ENCODE data around the gene DLX1. TPM values are rescaled to one million over a fixed set of nuclear protein-coding genes. Genes with fewer than 3 reads are reported as not detected.

Gene DLX1
- total and polyA plus RNA-seq, 9 of the 15 experiments (the other 6 are each of a cell fraction or from before 2014, with no cell fraction given) = 1.9 to 26.2 (median 9.6) TPM

DNA sequence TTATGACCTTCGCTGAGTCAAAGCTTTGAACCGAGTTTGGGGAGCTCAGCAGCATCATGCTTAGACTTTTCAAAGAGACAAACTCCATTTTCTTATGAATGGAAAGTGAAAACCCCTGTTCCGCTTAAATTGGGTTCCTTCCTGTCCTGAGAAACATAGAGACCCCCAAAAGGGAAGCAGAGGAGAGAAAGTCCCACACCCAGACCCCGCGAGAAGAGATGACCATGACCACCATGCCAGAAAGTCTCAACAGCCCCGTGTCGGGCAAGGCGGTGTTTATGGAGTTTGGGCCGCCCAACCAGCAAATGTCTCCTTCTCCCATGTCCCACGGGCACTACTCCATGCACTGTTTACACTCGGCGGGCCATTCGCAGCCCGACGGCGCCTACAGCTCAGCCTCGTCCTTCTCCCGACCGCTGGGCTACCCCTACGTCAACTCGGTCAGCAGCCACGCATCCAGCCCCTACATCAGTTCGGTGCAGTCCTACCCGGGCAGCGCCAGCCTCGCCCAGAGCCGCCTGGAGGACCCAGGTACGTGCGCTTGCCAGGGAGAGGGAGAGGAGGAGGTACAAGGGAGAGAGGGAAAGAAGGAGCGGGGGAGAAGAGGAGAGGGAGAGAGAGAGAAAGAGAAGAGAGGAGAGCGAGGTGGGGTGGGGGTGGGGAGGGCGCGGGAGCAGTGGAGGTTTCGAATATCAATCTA, at the start of gene DLX1 (continued):
- TF ChIP-seq YY1 (IDR thresholded peaks at IDR 0.05; ENCODE audit: borderline replicate concordance in 1 of 3, control insufficient read depth in 1 of 3, extremely low read depth in 1 of 3, insufficient read depth in 3 of 3, insufficient read length in 1 of 3, insufficient replicate concordance in 2 of 3, low read depth in 1 of 3, low read length in 2 of 3) (peak in 2 of 3 experiments; percentile 15 to 40), ZNF134 (CRISPR knock-in tag; conservative IDR thresholded peaks at IDR 0.05) (no peak), COPS2 (conservative IDR thresholded peaks at IDR 0.05) (no peak), PRPF4 (IDR thresholded peaks at IDR 0.05; ENCODE audit: insufficient read depth, low read depth, low read length, poor library complexity, severe bottlenecking) (no peak), ZNF589 (CRISPR knock-in tag; IDR thresholded peaks at IDR 0.05; ENCODE audit: low read depth) (0 out of 2 replicates have a peak, but pooled peaks have one; percentile 1), SAP30 (IDR thresholded peaks at IDR 0.05; ENCODE audit: borderline replicate concordance, insufficient read depth, low read depth, low read length, poor library complexity, severe bottlenecking) (no peak)
- TF ChIP-seq, protein P1, sequence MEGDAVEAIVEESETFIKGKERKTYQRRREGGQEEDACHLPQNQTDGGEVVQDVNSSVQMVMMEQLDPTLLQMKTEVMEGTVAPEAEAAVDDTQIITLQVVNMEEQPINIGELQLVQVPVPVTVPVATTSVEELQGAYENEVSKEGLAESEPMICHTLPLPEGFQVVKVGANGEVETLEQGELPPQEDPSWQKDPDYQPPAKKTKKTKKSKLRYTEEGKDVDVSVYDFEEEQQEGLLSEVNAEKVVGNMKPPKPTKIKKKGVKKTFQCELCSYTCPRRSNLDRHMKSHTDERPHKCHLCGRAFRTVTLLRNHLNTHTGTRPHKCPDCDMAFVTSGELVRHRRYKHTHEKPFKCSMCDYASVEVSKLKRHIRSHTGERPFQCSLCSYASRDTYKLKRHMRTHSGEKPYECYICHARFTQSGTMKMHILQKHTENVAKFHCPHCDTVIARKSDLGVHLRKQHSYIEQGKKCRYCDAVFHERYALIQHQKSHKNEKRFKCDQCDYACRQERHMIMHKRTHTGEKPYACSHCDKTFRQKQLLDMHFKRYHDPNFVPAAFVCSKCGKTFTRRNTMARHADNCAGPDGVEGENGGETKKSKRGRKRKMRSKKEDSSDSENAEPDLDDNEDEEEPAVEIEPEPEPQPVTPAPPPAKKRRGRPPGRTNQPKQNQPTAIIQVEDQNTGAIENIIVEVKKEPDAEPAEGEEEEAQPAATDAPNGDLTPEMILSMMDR (IDR thresholded peaks at IDR 0.05 in 2 of 3, conservative IDR thresholded peaks at IDR 0.05 in 1 of 3; ENCODE audit: insufficient read depth in 2 of 3, low read depth in 1 of 3, low read length in 3 of 3) = no peak
- TF ChIP-seq, protein P2, sequence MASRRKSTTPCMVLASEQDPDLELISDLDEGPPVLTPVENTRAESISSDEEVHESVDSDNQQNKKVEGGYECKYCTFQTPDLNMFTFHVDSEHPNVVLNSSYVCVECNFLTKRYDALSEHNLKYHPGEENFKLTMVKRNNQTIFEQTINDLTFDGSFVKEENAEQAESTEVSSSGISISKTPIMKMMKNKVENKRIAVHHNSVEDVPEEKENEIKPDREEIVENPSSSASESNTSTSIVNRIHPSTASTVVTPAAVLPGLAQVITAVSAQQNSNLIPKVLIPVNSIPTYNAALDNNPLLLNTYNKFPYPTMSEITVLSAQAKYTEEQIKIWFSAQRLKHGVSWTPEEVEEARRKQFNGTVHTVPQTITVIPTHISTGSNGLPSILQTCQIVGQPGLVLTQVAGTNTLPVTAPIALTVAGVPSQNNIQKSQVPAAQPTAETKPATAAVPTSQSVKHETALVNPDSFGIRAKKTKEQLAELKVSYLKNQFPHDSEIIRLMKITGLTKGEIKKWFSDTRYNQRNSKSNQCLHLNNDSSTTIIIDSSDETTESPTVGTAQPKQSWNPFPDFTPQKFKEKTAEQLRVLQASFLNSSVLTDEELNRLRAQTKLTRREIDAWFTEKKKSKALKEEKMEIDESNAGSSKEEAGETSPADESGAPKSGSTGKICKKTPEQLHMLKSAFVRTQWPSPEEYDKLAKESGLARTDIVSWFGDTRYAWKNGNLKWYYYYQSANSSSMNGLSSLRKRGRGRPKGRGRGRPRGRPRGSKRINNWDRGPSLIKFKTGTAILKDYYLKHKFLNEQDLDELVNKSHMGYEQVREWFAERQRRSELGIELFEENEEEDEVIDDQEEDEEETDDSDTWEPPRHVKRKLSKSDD (conservative IDR thresholded peaks at IDR 0.05; ENCODE audit: low read length) = no peak
- TF ChIP-seq, protein P3, sequence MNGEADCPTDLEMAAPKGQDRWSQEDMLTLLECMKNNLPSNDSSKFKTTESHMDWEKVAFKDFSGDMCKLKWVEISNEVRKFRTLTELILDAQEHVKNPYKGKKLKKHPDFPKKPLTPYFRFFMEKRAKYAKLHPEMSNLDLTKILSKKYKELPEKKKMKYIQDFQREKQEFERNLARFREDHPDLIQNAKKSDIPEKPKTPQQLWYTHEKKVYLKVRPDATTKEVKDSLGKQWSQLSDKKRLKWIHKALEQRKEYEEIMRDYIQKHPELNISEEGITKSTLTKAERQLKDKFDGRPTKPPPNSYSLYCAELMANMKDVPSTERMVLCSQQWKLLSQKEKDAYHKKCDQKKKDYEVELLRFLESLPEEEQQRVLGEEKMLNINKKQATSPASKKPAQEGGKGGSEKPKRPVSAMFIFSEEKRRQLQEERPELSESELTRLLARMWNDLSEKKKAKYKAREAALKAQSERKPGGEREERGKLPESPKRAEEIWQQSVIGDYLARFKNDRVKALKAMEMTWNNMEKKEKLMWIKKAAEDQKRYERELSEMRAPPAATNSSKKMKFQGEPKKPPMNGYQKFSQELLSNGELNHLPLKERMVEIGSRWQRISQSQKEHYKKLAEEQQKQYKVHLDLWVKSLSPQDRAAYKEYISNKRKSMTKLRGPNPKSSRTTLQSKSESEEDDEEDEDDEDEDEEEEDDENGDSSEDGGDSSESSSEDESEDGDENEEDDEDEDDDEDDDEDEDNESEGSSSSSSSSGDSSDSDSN (IDR thresholded peaks at IDR 0.05; ENCODE audit: borderline replicate concordance in 1 of 2, low read depth in 2 of 2, low read length in 2 of 2) = peak in 1 of 2 experiments; percentile 67; a peak in 2 of 4 replicates
- TF ChIP-seq, protein P4, sequence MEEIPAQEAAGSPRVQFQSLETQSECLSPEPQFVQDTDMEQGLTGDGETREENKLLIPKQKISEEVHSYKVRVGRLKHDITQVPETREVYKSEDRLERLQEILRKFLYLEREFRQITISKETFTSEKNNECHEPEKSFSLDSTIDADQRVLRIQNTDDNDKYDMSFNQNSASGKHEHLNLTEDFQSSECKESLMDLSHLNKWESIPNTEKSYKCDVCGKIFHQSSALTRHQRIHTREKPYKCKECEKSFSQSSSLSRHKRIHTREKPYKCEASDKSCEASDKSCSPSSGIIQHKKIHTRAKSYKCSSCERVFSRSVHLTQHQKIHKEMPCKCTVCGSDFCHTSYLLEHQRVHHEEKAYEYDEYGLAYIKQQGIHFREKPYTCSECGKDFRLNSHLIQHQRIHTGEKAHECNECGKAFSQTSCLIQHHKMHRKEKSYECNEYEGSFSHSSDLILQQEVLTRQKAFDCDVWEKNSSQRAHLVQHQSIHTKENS (CRISPR knock-in tag; IDR thresholded peaks at IDR 0.05) = no peak
- TF ChIP-seq, protein P5, sequence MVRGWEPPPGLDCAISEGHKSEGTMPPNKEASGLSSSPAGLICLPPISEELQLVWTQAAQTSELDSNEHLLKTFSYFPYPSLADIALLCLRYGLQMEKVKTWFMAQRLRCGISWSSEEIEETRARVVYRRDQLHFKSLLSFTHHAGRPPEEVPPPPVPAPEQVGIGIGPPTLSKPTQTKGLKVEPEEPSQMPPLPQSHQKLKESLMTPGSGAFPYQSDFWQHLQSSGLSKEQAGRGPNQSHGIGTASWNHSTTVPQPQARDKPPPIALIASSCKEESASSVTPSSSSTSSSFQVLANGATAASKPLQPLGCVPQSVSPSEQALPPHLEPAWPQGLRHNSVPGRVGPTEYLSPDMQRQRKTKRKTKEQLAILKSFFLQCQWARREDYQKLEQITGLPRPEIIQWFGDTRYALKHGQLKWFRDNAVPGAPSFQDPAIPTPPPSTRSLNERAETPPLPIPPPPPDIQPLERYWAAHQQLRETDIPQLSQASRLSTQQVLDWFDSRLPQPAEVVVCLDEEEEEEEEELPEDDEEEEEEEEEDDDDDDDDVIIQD (CRISPR knock-in tag; IDR thresholded peaks at IDR 0.05) = no peak
- TF ChIP-seq, protein P6, sequence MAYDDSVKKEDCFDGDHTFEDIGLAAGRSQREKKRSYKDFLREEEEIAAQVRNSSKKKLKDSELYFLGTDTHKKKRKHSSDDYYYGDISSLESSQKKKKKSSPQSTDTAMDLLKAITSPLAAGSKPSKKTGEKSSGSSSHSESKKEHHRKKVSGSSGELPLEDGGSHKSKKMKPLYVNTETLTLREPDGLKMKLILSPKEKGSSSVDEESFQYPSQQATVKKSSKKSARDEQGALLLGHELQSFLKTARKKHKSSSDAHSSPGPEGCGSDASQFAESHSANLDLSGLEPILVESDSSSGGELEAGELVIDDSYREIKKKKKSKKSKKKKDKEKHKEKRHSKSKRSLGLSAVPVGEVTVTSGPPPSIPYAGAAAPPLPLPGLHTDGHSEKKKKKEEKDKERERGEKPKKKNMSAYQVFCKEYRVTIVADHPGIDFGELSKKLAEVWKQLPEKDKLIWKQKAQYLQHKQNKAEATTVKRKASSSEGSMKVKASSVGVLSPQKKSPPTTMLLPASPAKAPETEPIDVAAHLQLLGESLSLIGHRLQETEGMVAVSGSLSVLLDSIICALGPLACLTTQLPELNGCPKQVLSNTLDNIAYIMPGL (CRISPR knock-in tag; IDR thresholded peaks at IDR 0.05) = no peak

Measured in K562 (cell line).